Stimulated activated CD4-positive, alpha-beta T cell treated with anti-CD3 and anti-CD28 coated beads, Interleukin-2, amount 100 ng/mL, for 48 hours (primary cell): ENCODE measurements around the gene RNF186.
"Not testable (repeated sequence)": the region's sequence is repeated elsewhere in the genome, so short reads cannot be mapped to it uniquely, and the experiment has no call there.

Experiments used
- DNase-seq, 2 donors: peaks; one replicate each; pipeline ENCODE4 v3.0.0-alpha.2; 2020

Gene RNF186, protein sequence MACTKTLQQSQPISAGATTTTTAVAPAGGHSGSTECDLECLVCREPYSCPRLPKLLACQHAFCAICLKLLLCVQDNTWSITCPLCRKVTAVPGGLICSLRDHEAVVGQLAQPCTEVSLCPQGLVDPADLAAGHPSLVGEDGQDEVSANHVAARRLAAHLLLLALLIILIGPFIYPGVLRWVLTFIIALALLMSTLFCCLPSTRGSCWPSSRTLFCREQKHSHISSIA

DNA sequence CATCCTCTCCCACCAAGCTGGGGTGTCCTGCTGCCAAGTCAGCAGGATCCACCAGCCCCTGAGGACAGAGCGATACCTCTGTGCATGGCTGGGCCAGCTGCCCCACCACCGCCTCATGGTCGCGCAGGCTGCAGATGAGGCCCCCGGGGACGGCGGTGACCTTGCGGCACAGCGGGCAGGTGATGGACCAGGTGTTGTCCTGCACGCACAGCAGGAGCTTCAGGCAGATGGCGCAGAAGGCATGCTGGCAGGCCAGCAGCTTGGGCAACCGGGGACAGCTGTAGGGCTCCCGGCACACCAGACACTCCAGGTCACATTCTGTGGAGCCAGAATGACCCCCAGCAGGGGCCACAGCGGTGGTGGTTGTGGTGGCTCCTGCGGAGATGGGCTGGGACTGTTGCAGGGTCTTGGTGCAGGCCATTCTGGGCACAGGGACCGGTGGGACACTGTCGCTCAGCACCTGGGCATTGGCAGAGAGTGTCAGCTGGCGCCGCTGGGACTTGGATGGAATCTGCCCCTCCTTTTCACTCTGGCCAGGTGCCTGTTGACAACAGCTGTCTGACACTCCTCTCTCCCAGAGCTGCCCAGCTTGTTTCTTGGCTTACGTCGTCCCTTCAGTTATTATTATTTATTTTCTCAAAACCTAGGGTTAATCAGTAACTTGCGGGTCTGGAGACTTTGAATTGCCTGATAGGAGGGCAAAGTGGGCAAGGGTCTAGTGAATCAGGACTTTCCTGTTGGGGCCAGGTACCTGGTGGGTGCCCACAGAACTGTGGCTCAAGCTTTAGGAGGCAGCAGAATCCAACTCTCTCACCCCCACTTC, at the start of gene RNF186:
Gene RNF186, minus strand, starts transcription at position 603 of the 823 bp plus-strand sequence. Its CDS starts 182 bp downstream, at position 421.
- no peak for DNase-seq

DNA sequence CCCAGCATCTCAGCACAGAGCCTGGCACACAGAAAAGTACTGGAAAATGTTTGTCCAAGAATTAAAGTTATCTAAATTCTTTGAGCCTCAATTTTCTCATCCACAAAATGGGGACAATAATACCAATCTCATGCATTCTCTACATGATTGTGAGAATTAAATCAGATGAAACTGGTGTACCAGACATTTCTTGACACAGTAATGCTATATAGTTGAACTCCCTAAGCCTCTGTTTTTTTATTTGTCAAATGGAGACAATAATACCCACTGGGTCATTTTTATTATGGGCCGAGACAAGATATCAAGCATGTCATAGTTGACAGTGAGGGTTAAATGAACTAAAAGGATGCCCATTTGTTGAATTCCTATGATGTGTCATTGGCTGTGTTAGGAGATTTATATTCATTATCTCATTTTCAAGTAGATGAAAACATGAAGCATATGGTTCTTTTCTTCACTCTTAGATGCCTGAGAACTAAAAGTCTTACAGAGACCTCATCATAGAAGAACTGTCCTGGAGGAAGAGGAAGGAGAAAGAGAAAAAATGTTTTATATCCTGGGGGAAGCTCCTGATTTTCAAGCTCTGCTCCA, 49.6 kb upstream of the RNF186 start:
- DNase-seq, result no peak

GRCh38 chr1:19862944-19863343, 47.9 kb upstream of the RNF186 start:
- DNase-seq, result no peak

DNA sequence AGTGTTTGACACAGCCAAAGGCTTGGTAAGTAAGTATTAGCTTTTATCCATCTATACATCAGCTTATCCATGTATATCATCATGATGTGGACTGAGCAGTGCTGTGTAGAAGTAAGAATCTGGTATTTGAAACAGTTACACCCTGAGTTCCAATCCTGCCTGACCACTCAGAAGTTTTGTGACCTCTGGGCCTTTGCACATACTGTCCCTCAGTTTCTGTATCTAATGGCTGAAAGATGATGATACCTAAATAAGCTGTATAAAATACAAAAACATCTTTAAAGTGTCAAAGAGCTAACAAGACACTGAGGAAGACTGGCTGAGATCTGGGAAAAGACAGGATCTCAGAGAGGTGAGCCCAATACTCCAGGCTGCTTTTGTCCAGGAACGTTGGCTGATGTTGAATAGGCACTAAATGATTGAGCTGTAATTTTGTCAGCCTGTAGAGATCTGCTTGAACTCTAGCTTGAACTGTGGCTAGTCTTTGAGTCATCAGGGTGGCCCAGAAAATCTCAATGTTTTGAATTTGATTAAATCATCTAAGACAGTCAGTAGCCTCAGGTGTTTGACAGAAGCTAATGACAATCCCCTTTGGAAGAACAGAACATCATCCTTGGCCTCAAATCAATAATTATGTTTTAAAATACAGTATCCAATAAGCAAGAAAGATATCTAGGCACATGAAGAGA, 46.9 kb upstream of the RNF186 start:
- no peak for DNase-seq

GRCh38 chr1:19861034-19861433, 46.0 kb upstream of the RNF186 start:
- no peak for DNase-seq

- no peak for DNase-seq
Measured at GRCh38 chr1:19860418-19860817, 45.3 kb upstream of the RNF186 start.

GRCh38 chr1:19859876-19860275, 44.8 kb upstream of the RNF186 start:
- no peak for DNase-seq

DNA sequence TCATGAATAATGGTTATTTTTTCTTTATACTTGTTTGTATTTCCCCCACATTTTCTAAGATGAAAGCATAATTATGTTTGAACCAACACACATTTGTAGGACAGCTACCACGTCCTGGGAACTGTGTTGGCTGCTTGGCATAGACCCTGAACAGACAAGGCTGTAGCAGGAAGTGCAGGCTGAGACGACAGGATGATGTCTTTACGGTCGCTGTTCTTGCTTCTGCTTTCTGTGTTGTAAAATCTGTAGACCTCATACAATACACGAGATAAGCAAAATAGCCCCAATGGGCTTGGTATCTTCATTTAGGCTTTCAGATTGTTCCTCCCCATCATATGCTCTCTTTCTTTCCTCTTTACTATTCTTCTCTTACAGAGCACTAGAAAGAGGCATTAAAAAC, 43.8 kb upstream of the RNF186 start:
- no peak for DNase-seq

DNA sequence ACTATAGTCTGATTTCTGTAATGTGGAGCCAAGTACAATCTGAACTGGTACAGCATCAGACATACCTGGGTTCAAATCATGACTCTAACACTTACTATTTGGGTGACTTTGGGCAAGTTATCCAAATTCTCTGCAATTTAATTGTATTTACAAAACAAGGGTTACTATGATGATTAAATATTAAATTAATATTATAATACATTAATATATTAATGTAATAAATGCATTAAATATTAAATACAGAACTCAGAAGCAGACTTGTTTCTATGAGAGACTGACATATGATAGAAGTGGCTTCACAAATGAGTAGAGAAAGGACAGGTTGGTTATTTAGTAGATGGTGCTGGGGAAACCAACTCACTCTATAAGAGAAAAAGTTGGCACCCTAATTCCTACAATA, 39.8 kb upstream of the RNF186 start:
- no peak for DNase-seq

GRCh38 chr1:19852036-19852435, 37.0 kb upstream of the RNF186 start:
- DNase-seq, result no peak

DNA sequence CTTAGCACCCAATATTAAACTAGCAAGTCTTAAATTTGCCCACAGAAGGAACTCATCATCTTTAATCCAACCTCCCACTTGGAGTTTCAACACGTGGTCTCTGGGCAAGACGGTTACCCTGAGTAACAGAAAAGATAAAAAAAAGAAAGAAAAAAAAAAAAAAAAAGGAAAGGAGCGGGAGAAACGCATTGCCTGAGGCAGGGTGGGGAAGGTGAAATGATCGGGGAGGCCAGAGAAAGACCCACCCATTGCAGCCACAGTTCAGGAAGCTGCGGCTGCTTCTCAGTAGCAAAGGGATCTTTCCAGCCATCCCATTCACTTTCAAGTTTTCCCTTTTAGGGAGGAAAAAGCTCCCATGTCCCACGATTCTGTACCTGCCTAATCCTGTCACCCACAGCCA, 35.1 kb upstream of the RNF186 start:
- DNase-seq, result no peak

GRCh38 chr1:19849307-19849706, 34.2 kb upstream of the RNF186 start:
- DNase-seq, result not testable (repeated sequence)

DNA sequence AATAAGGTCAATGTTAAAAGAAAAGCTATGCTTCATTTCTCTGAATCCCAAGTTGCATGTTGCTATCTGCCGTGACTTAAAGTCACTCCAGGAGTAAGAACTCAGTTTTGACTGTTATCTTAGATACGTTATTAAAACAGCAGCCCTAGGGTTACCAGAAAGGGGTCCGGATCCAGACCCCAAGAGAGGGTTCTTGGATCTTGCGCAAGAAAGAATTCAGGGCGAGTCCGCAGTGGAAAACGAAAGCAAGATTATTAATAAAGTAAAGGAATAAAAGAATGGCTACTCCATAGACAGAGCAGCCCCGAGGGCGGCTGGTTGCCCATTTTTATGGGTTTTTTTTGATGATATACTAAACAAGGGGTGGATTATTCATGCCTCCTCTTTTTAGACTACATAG, 32.3 kb upstream of the RNF186 start:
- not testable (repeated sequence) for DNase-seq

- no peak for DNase-seq
Measured at GRCh38 chr1:19846338-19846737, 31.3 kb upstream of the RNF186 start.

DNA sequence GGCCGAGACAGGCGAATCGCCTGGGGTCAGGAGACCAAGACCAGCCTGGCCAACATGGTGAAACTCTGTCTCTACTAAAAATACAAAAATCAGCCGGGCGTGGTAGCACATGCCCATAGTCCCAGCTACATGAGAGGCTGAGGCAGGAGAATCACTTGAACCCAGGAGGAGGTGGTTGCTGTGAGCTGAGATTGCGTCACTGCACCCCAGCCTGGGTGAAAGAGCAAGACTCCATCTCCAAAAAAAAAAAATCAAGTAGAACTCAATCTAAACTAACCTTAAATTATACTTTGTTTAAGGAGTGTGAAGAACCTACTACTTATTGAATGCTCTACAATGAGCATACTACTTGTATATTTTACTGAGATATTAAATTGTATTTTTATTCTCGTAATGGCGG, 30.5 kb upstream of the RNF186 start:
- no peak for DNase-seq

DNA sequence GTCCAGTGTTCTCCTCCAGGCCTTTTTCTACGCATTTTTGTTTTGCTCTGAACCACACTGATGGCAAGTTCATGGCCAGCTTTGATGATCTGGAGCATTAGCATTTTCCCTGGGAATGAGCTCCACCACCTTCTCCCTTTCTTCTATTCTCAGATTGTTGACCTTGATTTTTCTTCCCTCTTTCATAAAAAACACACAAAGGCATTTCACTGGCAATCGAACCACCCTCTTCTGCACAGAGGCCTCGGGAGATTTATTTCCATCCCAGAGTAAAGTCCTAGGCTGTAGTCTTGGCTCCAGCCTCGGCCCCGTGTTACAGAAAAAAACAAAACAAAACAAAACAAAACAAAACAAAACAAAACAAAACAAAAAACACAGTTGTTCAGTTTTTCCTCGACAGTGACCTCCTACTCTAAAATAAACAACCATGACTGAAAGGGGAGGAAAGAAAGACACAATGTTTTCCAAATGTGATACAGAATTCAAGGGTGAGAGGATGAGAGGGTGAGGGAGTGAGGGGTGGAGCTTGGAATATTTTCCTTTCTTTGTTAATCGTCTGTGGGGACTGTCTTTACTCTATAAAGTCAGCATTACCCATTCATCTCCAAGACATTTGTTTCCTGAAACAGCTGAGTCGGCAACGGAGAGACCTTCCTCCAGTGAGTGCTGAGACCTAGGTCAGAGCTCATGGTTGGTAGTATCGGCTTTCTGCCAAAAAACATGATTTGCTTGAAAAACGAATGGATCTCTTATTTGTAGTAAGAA, 29.8 kb upstream of the RNF186 start:
- no peak for DNase-seq

- no peak for DNase-seq
Measured at GRCh38 chr1:19840228-19840627, 25.1 kb upstream of the RNF186 start.

DNA sequence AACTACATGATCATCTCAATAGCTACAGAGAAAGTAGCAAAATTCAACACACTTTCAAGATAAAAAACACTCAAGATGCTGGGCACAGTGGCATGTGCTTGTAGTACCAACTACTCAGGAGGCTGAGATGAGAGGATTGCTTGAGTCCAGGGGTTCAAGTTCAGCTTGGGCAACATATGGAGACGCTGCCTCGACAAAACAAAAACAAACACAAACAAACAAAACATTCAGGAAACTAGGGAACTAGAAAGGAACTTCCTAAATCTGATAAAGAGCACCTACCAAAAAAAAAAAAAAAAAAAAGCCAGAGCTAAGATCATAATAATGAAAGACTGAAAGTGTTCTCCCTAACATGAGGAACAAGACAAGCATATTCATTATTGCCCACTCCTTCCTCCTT, 22.8 kb upstream of the RNF186 start:
- DNase-seq, result no peak

GRCh38 chr1:19835578-19835977, 20.5 kb upstream of the RNF186 start:
- no peak for DNase-seq

- DNase-seq, result no peak
Measured at GRCh38 chr1:19831441-19831840, 16.4 kb upstream of the RNF186 start.

GRCh38 chr1:19828546-19828945, 13.5 kb upstream of the RNF186 start:
- DNase-seq, result no peak

DNA sequence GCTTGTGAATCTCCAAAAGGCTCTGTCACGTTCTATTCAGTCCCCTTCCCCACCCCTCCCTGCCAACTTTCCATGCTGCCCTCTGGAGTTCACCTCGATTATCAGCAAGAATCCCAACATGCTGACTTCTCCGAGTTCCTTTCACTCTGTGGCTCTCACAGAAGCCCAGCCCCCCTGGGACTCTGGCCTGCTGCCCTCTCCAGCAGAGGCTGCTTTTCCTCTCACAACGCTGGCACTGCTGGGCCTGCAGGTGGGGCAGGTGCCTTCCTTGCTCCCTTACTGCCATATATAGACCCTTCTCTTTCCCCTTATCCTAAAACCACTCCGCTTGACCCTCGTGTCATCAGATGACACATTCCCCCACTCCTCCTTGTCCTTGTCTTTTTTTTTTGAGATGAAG, 10.2 kb upstream of the RNF186 start:
- no peak for DNase-seq

DNA sequence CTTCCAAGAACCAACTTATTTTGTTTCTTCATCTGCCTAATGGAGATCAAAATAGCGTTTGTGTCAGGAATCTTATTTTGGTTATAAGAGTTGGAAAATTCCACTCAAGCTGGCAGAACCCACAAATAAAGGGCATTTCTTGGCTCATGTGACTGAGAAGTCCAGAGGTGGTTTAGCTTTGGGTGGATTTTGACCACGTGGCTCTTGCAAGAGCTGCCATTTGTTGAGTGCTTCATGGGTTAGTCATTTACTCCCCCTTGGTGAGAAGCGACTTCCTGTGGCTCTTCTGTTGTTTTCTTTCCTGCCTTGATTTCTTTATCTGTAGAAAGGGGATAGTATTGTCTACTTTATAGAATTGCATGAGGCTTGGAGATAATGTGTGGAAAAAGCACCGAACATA, 9.5 kb upstream of the RNF186 start:
- no peak for DNase-seq
